ENCODE data around the gene ANO4. TPM values are rescaled to one million over a fixed set of nuclear protein-coding genes. Genes with fewer than 3 reads are reported as not detected.

The ANO4 gene
- total RNA-seq, 3 donors from 2014 or later = 0.33 to 1.0 (median 0.80) TPM

- DNase-seq (ENCODE audit: low spot score in 2 of 2) = no peak
- Histone ChIP-seq H3K4me1 (no peaks in the 10 kb centered on the region), H3K27me3 (no peaks in the 10 kb centered on the region), H3K4me3 (no peak overlapping the region), H3K9me3 (no peaks in the 10 kb centered on the region), H3K27ac (no peak overlapping the region), H3K36me3 (no peaks in the 10 kb centered on the region)
- TF ChIP-seq CTCF (IDR thresholded peaks at IDR 0.05) (no peak), POLR2A (IDR thresholded peaks at IDR 0.05) (no peak), POLR2AphosphoS5 (IDR thresholded peaks at IDR 0.05) (no peak)
- intact Hi-C loops (cut with DNase I; ENCODE audit: low total_unique reads) = no loop called here
Observed at GRCh38 chr12:101165319-101165718, 370.7 kb downstream of the ANO4 start.

- H3K27ac ChIP-seq = no peak overlapping the region
- no peak for TF ChIP-seq CTCF (IDR thresholded peaks at IDR 0.05)
- no peak for TF ChIP-seq POLR2AphosphoS5 (IDR thresholded peaks at IDR 0.05)
- no peak for TF ChIP-seq POLR2A (IDR thresholded peaks at IDR 0.05)
Observed at GRCh38 chr12:101166866-101167265, 372.3 kb downstream of the ANO4 start.

GRCh38 chr12:101168001-101168400 lies 373.4 kb downstream of the ANO4 start:
- DNase-seq (ENCODE audit: low spot score in 2 of 2) = no peak
- intact Hi-C loops (cut with DNase I; ENCODE audit: low total_unique reads) = no loop called here
- H3K4me3 ChIP-seq = no peak overlapping the region
- no peaks in the 10 kb centered on the region for H3K4me1 ChIP-seq
- H3K36me3 ChIP-seq = no peaks in the 10 kb centered on the region
- no peak overlapping the region for H3K27ac ChIP-seq
- H3K9me3 ChIP-seq = no peaks in the 10 kb centered on the region
- H3K27me3 ChIP-seq = no peaks in the 10 kb centered on the region
- TF ChIP-seq CTCF (IDR thresholded peaks at IDR 0.05) (no peak), POLR2A (IDR thresholded peaks at IDR 0.05) (no peak), POLR2AphosphoS5 (IDR thresholded peaks at IDR 0.05) (no peak)

More at GRCh38 chr12:101166866-101167265, 372.3 kb downstream of the ANO4 start:
- H3K36me3 ChIP-seq = no peaks in the 10 kb centered on the region
- DNase-seq (ENCODE audit: low spot score in 2 of 2) = no peak
- no peaks in the 10 kb centered on the region for H3K9me3 ChIP-seq
- intact Hi-C loops (cut with DNase I; ENCODE audit: low total_unique reads) = no loop called here
- H3K27me3 ChIP-seq = no peaks in the 10 kb centered on the region
- H3K4me3 ChIP-seq = no peak overlapping the region
- H3K4me1 ChIP-seq = no peaks in the 10 kb centered on the region

- DNase-seq (ENCODE audit: low spot score in 2 of 2) = no peak
- Histone ChIP-seq H3K36me3 (no peaks in the 10 kb centered on the region), H3K4me1 (no peaks in the 10 kb centered on the region), H3K4me3 (no peak overlapping the region), H3K9me3 (peaks cover 0 to 11% of the 10 kb centered on the region in 2 donors), H3K27me3 (no peaks in the 10 kb centered on the region), H3K27ac (no peak overlapping the region)
- no peak for TF ChIP-seq CTCF (IDR thresholded peaks at IDR 0.05)
- no peak for TF ChIP-seq POLR2AphosphoS5 (IDR thresholded peaks at IDR 0.05)
- no peak for TF ChIP-seq POLR2A (IDR thresholded peaks at IDR 0.05)
- intact Hi-C loops (cut with DNase I; ENCODE audit: low total_unique reads) = no loop called here
Observed at GRCh38 chr12:101172316-101172715, 377.7 kb downstream of the ANO4 start.

GRCh38 chr12:101173197-101173749 lies 378.7 kb downstream of the ANO4 start:
- DNase-seq (ENCODE audit: low spot score in 2 of 2) = no peak
- Histone ChIP-seq H3K9me3 (peaks cover 0 to 11% of the 10 kb centered on the region in 2 donors), H3K4me3 (no peak overlapping the region), H3K4me1 (no peaks in the 10 kb centered on the region), H3K36me3 (no peaks in the 10 kb centered on the region), H3K27me3 (no peaks in the 10 kb centered on the region), H3K27ac (no peak overlapping the region)
- intact Hi-C loops (cut with DNase I; ENCODE audit: low total_unique reads) = no loop called here
- no peak for TF ChIP-seq POLR2AphosphoS5 (IDR thresholded peaks at IDR 0.05)
- TF ChIP-seq CTCF (IDR thresholded peaks at IDR 0.05) = no peak
- no peak for TF ChIP-seq POLR2A (IDR thresholded peaks at IDR 0.05)
